Renal cortical epithelial cell (primary cell): ENCODE results near the gene MT4. TPM values are rescaled to one million over a fixed set of nuclear protein-coding genes. Genes with fewer than 3 reads are reported as not detected.

ENCODE experiments used
- total RNA-seq: library from RNA; depleted of rRNA; stranded (reverse); fragments of >200 nt; gene quantifications from 2 replicates; pipeline ENCODE4 v1.2.3, GENCODE V29; 2014

Gene MT4
- total RNA-seq, 1 donor from 2014 or later = not detected

Other genes starting within 250 kb of the MT4 start
- gene AMFR, start 139.5 kb upstream of the MT4 start, total RNA-seq = 289 and 415 TPM in 2 replicates
- gene NUDT21, start 113.7 kb upstream of the MT4 start, total RNA-seq = 82.8 and 111 TPM in 2 replicates
- 83.5 and 140 TPM in 2 replicates for gene OGFOD1, start 113.5 kb upstream of the MT4 start, total RNA-seq
- 59.7 and 82.1 TPM in 2 replicates for gene BBS2, start 45.0 kb upstream of the MT4 start, total RNA-seq
- not detected in 2 replicates for gene MT3, start 24.5 kb downstream of the MT4 start, total RNA-seq
- 146 and 252 TPM in 2 replicates for gene MT2A, start 43.5 kb downstream of the MT4 start, total RNA-seq
- gene MT1E, start 60.7 kb downstream of the MT4 start, total RNA-seq = 193 and 893 TPM in 2 replicates
- gene MT1M, start 67.6 kb downstream of the MT4 start, total RNA-seq = 2.8 and 38.0 TPM in 2 replicates
- gene MT1A, start 73.6 kb downstream of the MT4 start, total RNA-seq = 0.89 and 4.3 TPM in 2 replicates
- gene MT1B, start 86.8 kb downstream of the MT4 start, total RNA-seq = not detected in 2 replicates
- gene MT1F, start 92.9 kb downstream of the MT4 start, total RNA-seq = 11.0 and 11.1 TPM in 2 replicates
- gene MT1G, start 103.0 kb downstream of the MT4 start, total RNA-seq = 7.8 and 10.5 TPM in 2 replicates
- 1.4 and 8.9 TPM in 2 replicates for gene MT1H, start 104.7 kb downstream of the MT4 start, total RNA-seq
- gene MT1X, start 117.4 kb downstream of the MT4 start, total RNA-seq = 63.2 and 75.2 TPM in 2 replicates
- gene NUP93, start 165.1 kb downstream of the MT4 start, total RNA-seq = 72.3 and 105 TPM in 2 replicates